Measurements from ENCODE around the gene CYP3A4. TPM values are rescaled to one million over a fixed set of nuclear protein-coding genes. Genes with fewer than 3 reads are reported as not detected.

Gene CYP3A4
- total RNA-seq, 1 experiment from 2014 or later, result not detected

GRCh38 chr7:99719996-99720769 is 63.8 kb downstream of the CYP3A4 start:
- no peak overlapping the region for H2BK20ac ChIP-seq (ENCODE audit: low read depth, low read length, poor library complexity, severe bottlenecking)
- H3T11ph ChIP-seq (ENCODE audit: low read length), result no peak overlapping the region
- TF ChIP-seq CTCF (conservative IDR thresholded peaks at IDR 0.05), result no peak
- DNase-seq, result no peak
- Mint-ChIP-seq H3K4me1 (no peaks in the 10 kb centered on the region), H3K4me3 (no peak overlapping the region), H3K36me3 (ENCODE audit: insufficient read depth in 1 of 3, low read depth in 3 of 3) (no peaks in the 10 kb centered on the region), H3K27ac (no peak overlapping the region), H3K27me3 (ENCODE audit: low read depth) (peaks cover 31% of the 10 kb centered on the region), H3K9me3 (no peaks in the 10 kb centered on the region; a peak in 1 of 5 replicates)
- no peaks in the 10 kb centered on the region for H3K4me1 ChIP-seq (ENCODE audit: insufficient read depth, low read length)
- H3K79me2 ChIP-seq (ENCODE audit: insufficient read depth, low read length), result no peaks in the 10 kb centered on the region
- no peak overlapping the region for H3K18ac ChIP-seq (ENCODE audit: insufficient read length, low read depth, low read length)
- H3K56ac ChIP-seq (ENCODE audit: insufficient read length, low read depth, low read length), result no peak overlapping the region
- H4K5ac ChIP-seq (ENCODE audit: insufficient read length, low read depth, low read length), result no peak overlapping the region
- H3K23me2 ChIP-seq (ENCODE audit: insufficient read length, low read depth, low read length, poor library complexity, severe bottlenecking), result no peaks in the 10 kb centered on the region
- no peak overlapping the region for H2AFZ ChIP-seq (ENCODE audit: low read length)
- no peak overlapping the region for H3K4me2 ChIP-seq (ENCODE audit: insufficient read depth, insufficient read length, low read length)
- no peak overlapping the region for H4K8ac ChIP-seq (replicated peaks; ENCODE audit: insufficient read length, low read depth, low read length)
- no peak overlapping the region for H2BK120ac ChIP-seq (ENCODE audit: low read depth, low read length, poor library complexity, severe bottlenecking)
- no CpG with 5 or more reads among the region's 4 CpGs for WGBS (ENCODE audit: extremely low coverage, insufficient read length, low lambda C conversion rate)
- no peaks in the 10 kb centered on the region for H4K20me1 ChIP-seq (ENCODE audit: control insufficient read depth, insufficient read depth, insufficient read length)
- no peaks in the 10 kb centered on the region for H3K79me1 ChIP-seq (ENCODE audit: insufficient read depth, low read depth, low read length, poor library complexity, severe bottlenecking)
- no peak overlapping the region for H4K91ac ChIP-seq (ENCODE audit: insufficient read length, low read depth, low read length)
- H2BK15ac ChIP-seq (ENCODE audit: low read depth, low read length), result no peak overlapping the region
- H3K14ac ChIP-seq (ENCODE audit: insufficient read depth, low read length), result no peak overlapping the region
- no peak overlapping the region for H2AK5ac ChIP-seq (ENCODE audit: insufficient read length, low read length)
- H3K9me3 ChIP-seq (ENCODE audit: control insufficient read depth, low read depth, low read length), result no peaks in the 10 kb centered on the region
- no peak overlapping the region for H3K4ac ChIP-seq (ENCODE audit: low read depth, low read length)
- no peak overlapping the region for H3K9ac ChIP-seq (ENCODE audit: extremely low read depth, insufficient read length, low read length)
- no peak overlapping the region for H2BK5ac ChIP-seq (ENCODE audit: insufficient read length, low read length)
- no peak overlapping the region for H3K23ac ChIP-seq (ENCODE audit: insufficient read length, low read depth, low read length)
- H3K27me3 ChIP-seq (ENCODE audit: insufficient read depth, low read length), result no peaks in the 10 kb centered on the region
- H3K27ac ChIP-seq (ENCODE audit: insufficient read length, low read depth, low read length), result no peak overlapping the region
- H2BK12ac ChIP-seq (ENCODE audit: insufficient read length, low read depth, low read length), result no peak overlapping the region
